ENCODE data around the gene B3GNT4.

DNA sequence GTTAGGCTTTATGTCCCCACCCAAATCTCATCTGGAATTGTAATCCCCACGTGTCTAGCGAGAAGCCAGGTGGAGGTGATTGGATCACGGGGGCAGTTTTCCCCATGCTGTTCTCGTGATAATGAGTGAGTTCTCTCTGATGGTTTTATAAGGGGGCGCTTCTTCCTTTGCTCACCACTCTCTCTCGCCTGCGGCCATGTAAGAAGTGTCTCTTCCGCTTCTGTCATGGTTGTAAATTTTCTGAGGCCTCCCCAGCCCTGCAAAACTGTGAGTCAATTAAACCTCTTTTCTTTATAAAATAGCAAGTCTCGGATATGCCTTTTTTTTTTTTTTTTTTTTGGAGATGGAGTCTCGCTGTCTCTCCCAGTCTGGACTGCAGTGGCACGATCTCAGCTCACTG is 42.7 kb upstream of the B3GNT4 start:
- TF ChIP-seq, protein P1, sequence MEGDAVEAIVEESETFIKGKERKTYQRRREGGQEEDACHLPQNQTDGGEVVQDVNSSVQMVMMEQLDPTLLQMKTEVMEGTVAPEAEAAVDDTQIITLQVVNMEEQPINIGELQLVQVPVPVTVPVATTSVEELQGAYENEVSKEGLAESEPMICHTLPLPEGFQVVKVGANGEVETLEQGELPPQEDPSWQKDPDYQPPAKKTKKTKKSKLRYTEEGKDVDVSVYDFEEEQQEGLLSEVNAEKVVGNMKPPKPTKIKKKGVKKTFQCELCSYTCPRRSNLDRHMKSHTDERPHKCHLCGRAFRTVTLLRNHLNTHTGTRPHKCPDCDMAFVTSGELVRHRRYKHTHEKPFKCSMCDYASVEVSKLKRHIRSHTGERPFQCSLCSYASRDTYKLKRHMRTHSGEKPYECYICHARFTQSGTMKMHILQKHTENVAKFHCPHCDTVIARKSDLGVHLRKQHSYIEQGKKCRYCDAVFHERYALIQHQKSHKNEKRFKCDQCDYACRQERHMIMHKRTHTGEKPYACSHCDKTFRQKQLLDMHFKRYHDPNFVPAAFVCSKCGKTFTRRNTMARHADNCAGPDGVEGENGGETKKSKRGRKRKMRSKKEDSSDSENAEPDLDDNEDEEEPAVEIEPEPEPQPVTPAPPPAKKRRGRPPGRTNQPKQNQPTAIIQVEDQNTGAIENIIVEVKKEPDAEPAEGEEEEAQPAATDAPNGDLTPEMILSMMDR (IDR thresholded peaks at IDR 0.05; ENCODE audit: low read length): no peak
- no peak for TF ChIP-seq EZH2 (IDR thresholded peaks at IDR 0.05; ENCODE audit: borderline replicate concordance, low read length)

Measured in OCI-LY1 (cell line).